Neural progenitor cell (in vitro differentiated cells): ENCODE results near the gene QSOX2. TPM values are rescaled to one million over a fixed set of nuclear protein-coding genes. Genes with fewer than 3 reads are reported as not detected.

Source experiments
- DNase-seq: peaks from one replicate; pipeline ENCODE4 v3.0.0-alpha.2; 2016; ENCODE audit warnings: low spot score
- H2AFZ ChIP-seq: fragments of 200-600 bp; sonication (generic); replicated peaks from 2 replicates; pipeline ENCODE4 v1.6.1; 2016; ENCODE audit warnings: antibody characterized with exemption
- H3F3A ChIP-seq: fragments of 200-600 bp; sonication (generic); 2 replicates; pipeline ENCODE4 v1.6.1; 2016; ENCODE audit warnings: antibody characterized with exemption, low read depth
- H3K27ac ChIP-seq: fragments of 200-600 bp; sonication (generic); 2 replicates; pipeline ENCODE4 v1.5.1; 2016; ENCODE audit warnings: mild to moderate bottlenecking
- H3K27me3 ChIP-seq: fragments of 200-600 bp; sonication (generic); 2 replicates; pipeline ENCODE4 v1.6.1; 2016; ENCODE audit warnings: mild to moderate bottlenecking, moderate library complexity
- H3K36me3 ChIP-seq: fragments of 200-600 bp; sonication (generic); 2 replicates; pipeline ENCODE4 v1.5.1; 2016
- H3K4me1 ChIP-seq: fragments of 200-600 bp; sonication (generic); 2 replicates; pipeline ENCODE4 v1.6.1; 2016; ENCODE audit warnings: mixed run types
- H3K4me2 ChIP-seq: fragments of 200-600 bp; sonication (generic); 2 replicates; pipeline ENCODE4 v1.6.1; 2016
- H3K4me3 ChIP-seq: fragments of 200-600 bp; sonication (generic); 2 replicates; pipeline ENCODE4 v1.5.1; 2016
- H3K79me2 ChIP-seq: fragments of 200-600 bp; sonication (generic); 2 replicates; pipeline ENCODE4 v1.6.1; 2016; ENCODE audit warnings: low read depth
- H3K9ac ChIP-seq: fragments of 200-600 bp; sonication (generic); 2 replicates; pipeline ENCODE4 v1.6.1; 2016
- H3K9me3 ChIP-seq: fragments of 200-600 bp; sonication (generic); 2 replicates; pipeline ENCODE4 v1.5.1; 2016; ENCODE audit warnings: low read depth
- H4K20me1 ChIP-seq: fragments of 200-600 bp; sonication (generic); 2 replicates; pipeline ENCODE4 v1.6.1; 2016; ENCODE audit warnings: low read depth
- H3K27ac Mint-ChIP-seq: 3 replicates; pipeline ENCODE4 v1.8.0; 2021; ENCODE audit warnings: mixed read lengths
- H3K27me3 Mint-ChIP-seq: 2 replicates; pipeline ENCODE4 v1.8.0; 2022; ENCODE audit warnings: low read depth, mild to moderate bottlenecking, inconsistent platforms, moderate library complexity, mixed read lengths; ENCODE audit not compliant: insufficient read depth
- H3K36me3 Mint-ChIP-seq: 3 replicates; pipeline ENCODE4 v1.8.0; 2021; ENCODE audit warnings: mixed read lengths
- H3K4me1 Mint-ChIP-seq: 3 replicates; pipeline ENCODE4 v1.8.0; 2021; ENCODE audit warnings: mixed read lengths
- H3K4me3 Mint-ChIP-seq: 3 replicates; pipeline ENCODE4 v1.8.0; 2021; ENCODE audit warnings: mild to moderate bottlenecking, moderate library complexity, mixed read lengths
- H3K9me3 Mint-ChIP-seq: 3 replicates; pipeline ENCODE4 v1.8.0; 2020; ENCODE audit warnings: mixed read lengths
- CTCF ChIP-seq: fragments of 200-600 bp; sonication (generic); IDR thresholded peaks from 2 replicates; pipeline ENCODE4 v1.5.1; 2017; ENCODE audit warnings: antibody characterized with exemption, mild to moderate bottlenecking
- EZH2 ChIP-seq: fragments of 200-600 bp; sonication (generic); IDR thresholded peaks from 2 replicates; pipeline ENCODE4 v1.6.1; 2017; ENCODE audit warnings: antibody characterized with exemption, mild to moderate bottlenecking, moderate library complexity
- EZH2phosphoT487 ChIP-seq: fragments of 200-600 bp; sonication (generic); IDR thresholded peaks from 2 replicates; pipeline ENCODE4 v1.6.1; 2017; ENCODE audit warnings: antibody characterized with exemption
- total RNA-seq: library from RNA; depleted of rRNA; stranded (reverse); fragments of >200 nt; gene quantifications from 2 replicates; pipeline ENCODE4 v1.2.3, GENCODE V29; 2015; ENCODE audit warnings: low replicate concordance

QSOX2 gene
- total RNA-seq, 1 donor from 2014 or later = 17.1 TPM

- Histone ChIP-seq H3K27ac (no peak overlapping the region), H3K9me3 (no peaks in the 10 kb centered on the region), H4K20me1 (peaks cover 25% of the 10 kb centered on the region), H3K79me2 (no peaks in the 10 kb centered on the region), H3K4me1 (peaks cover 29% of the 10 kb centered on the region), H3K27me3 (no peaks in the 10 kb centered on the region), H3F3A (peaks cover 38% of the 10 kb centered on the region), H2AFZ (no peak overlapping the region), H3K36me3 (no peaks in the 10 kb centered on the region), H3K4me3 (peak overlapping the region; percentile 35), H3K9ac (no peak overlapping the region), H3K4me2 (peak overlapping the region; percentile 75)
- TF ChIP-seq CTCF = no peak
- no peaks in the 10 kb centered on the region for H3K9me3 Mint-ChIP-seq
- peaks cover 21% of the 10 kb centered on the region for H3K27me3 Mint-ChIP-seq
- DNase-seq = no peak
- H3K4me3 Mint-ChIP-seq = peak overlapping the region; percentile 22
- H3K27ac Mint-ChIP-seq = peak overlapping the region; percentile 96
- peaks cover 39% of the 10 kb centered on the region for H3K4me1 Mint-ChIP-seq
- no peaks in the 10 kb centered on the region for H3K36me3 Mint-ChIP-seq
These were observed 73.7 kb downstream of the QSOX2 start for GRCh38 chr9:136171801-136172411.

GRCh38 chr9:136171009-136171800 is 74.4 kb downstream of the QSOX2 start:
- peak; percentile 95 for DNase-seq

GRCh38 chr9:136170006-136170901 is 75.4 kb downstream of the QSOX2 start:
- H4K20me1 ChIP-seq = peaks cover 20% of the 10 kb centered on the region
- no peaks in the 10 kb centered on the region for H3K79me2 ChIP-seq
- Mint-ChIP-seq H3K36me3 (no peaks in the 10 kb centered on the region), H3K4me1 (peaks cover 34% of the 10 kb centered on the region), H3K4me3 (peak overlapping the region; percentile 73), H3K27ac (peak overlapping the region; percentile 96), H3K27me3 (peaks cover 23% of the 10 kb centered on the region), H3K9me3 (no peaks in the 10 kb centered on the region)
- no peaks in the 10 kb centered on the region for H3K27me3 ChIP-seq
- no peak overlapping the region for H3K4me3 ChIP-seq
- peak; percentile 69 for DNase-seq
- H3K4me2 ChIP-seq = no peak overlapping the region
- no peak overlapping the region for H3K27ac ChIP-seq
- no peak overlapping the region for H3K9ac ChIP-seq
- peaks cover 19% of the 10 kb centered on the region for H3K4me1 ChIP-seq
- H3K36me3 ChIP-seq = no peaks in the 10 kb centered on the region
- no peaks in the 10 kb centered on the region for H3K9me3 ChIP-seq
- H2AFZ ChIP-seq = no peak overlapping the region
- TF ChIP-seq EZH2 (no peak), EZH2phosphoT487 (no peak), CTCF (peak; percentile 88)
- peaks cover 29% of the 10 kb centered on the region for H3F3A ChIP-seq

More at GRCh38 chr9:136171009-136171800, 74.4 kb downstream of the QSOX2 start:
- H3K9me3 ChIP-seq = no peaks in the 10 kb centered on the region
- H3K9ac ChIP-seq = no peak overlapping the region
- TF ChIP-seq EZH2phosphoT487 (peak; percentile 57), CTCF (no peak)
- no peak overlapping the region for H2AFZ ChIP-seq
- peak overlapping the region; percentile 75 for H3K4me2 ChIP-seq
- peaks cover 38% of the 10 kb centered on the region for H3F3A ChIP-seq
- Mint-ChIP-seq H3K9me3 (no peaks in the 10 kb centered on the region), H3K4me1 (peaks cover 39% of the 10 kb centered on the region), H3K36me3 (no peaks in the 10 kb centered on the region), H3K27me3 (peaks cover 23% of the 10 kb centered on the region), H3K4me3 (peak overlapping the region; percentile 73), H3K27ac (peak overlapping the region; percentile 96)
- no peak overlapping the region for H3K4me3 ChIP-seq
- H3K4me1 ChIP-seq = peaks cover 29% of the 10 kb centered on the region
- no peaks in the 10 kb centered on the region for H3K79me2 ChIP-seq
- H3K27me3 ChIP-seq = no peaks in the 10 kb centered on the region
- no peaks in the 10 kb centered on the region for H3K36me3 ChIP-seq
- peaks cover 25% of the 10 kb centered on the region for H4K20me1 ChIP-seq
- H3K27ac ChIP-seq = no peak overlapping the region
